GM12878 (cell line): Measurements from ENCODE around the gene STX1A.

ENCODE experiments used
- CBX5 ChIP-seq: sonication (generic); IDR thresholded peaks from 2 replicates; pipeline ENCODE4 v1.6.1; 2016; ENCODE audit warnings: low read depth, moderate library complexity, mild to moderate bottlenecking, inconsistent platforms
- CEBPZ ChIP-seq: fragments of 150-350 bp; IDR thresholded peaks from 2 replicates; pipeline ENCODE4 v1.6.1; 2016; ENCODE audit warnings: low read depth, low read length
- HCFC1 ChIP-seq: fragments of 150-350 bp; IDR thresholded peaks from 2 replicates; pipeline ENCODE4 v1.6.1; 2014; ENCODE audit warnings: low read length
- RAD21 ChIP-seq: IDR thresholded peaks from 2 replicates; pipeline ENCODE4 v1.6.1; 2011; ENCODE audit warnings: mild to moderate bottlenecking, low read depth, low read length, moderate library complexity; ENCODE audit not compliant: insufficient read depth

GRCh38 chr7:73671322-73671661 lies 48.2 kb downstream of the STX1A start:
- no peak for TF ChIP-seq RAD21
- no peak for TF ChIP-seq CBX5
- TF ChIP-seq HCFC1 = no peak
- TF ChIP-seq CEBPZ = no peak
